OCI-LY7 (cell line): ENCODE data around the gene CYBB. TPM values are rescaled to one million over a fixed set of nuclear protein-coding genes. Genes with fewer than 3 reads are reported as not detected.

Source experiments
- BruUV-seq: library from RNA; stranded (reverse); fragments of 400-500 nt; replicated peaks from 2 replicates; lab custom pipeline; 2021; lab: Mats Ljungman, UMichigan
- CTCF ChIA-PET: fragments of 300-600 bp; sonication (Branson Sonifier 250); formaldehyde crosslinking; loops from one replicate; lab custom pipeline; 2022; ENCODE audit warnings: antibody characterized with exemption; ENCODE audit not compliant: unreplicated experiment; lab: Charles Lee
- POLR2A ChIA-PET: fragments of 300-600 bp; sonication (Branson Sonifier 250); formaldehyde crosslinking; loops from one replicate; lab custom pipeline; 2022; ENCODE audit warnings: antibody characterized with exemption; lab: Charles Lee
- DNase-seq: peaks from one replicate; pipeline ENCODE4 v3.0.0-alpha.2; 2015; ENCODE audit warnings: low spot score
- H2AFZ ChIP-seq: fragments of 200-600 bp; sonication (generic), shearing (Covaris generic); 2 replicates; pipeline ENCODE4 v1.6.1; 2014; ENCODE audit warnings: mild to moderate bottlenecking, antibody characterized with exemption, low read length, moderate library complexity
- H3K27ac ChIP-seq: fragments of 200-600 bp; sonication (generic); 2 replicates; pipeline ENCODE4 v1.5.1; 2014; ENCODE audit warnings: mixed run types, low read depth, mild to moderate bottlenecking, moderate library complexity, low read length, inconsistent platforms; ENCODE audit not compliant: poor library complexity, severe bottlenecking
- H3K36me3 ChIP-seq: fragments of 200-600 bp; sonication (generic); 2 replicates; pipeline ENCODE4 v1.6.1; 2014; ENCODE audit warnings: mild to moderate bottlenecking, antibody characterized with exemption, low read length, moderate library complexity, mixed read lengths; ENCODE audit not compliant: insufficient read depth
- H3K4me1 ChIP-seq: fragments of 200-600 bp; sonication (generic); 2 replicates; pipeline ENCODE4 v1.5.1; 2014; ENCODE audit warnings: mild to moderate bottlenecking, low read length; ENCODE audit not compliant: insufficient read depth, poor library complexity, severe bottlenecking
- H3K4me2 ChIP-seq: fragments of 200-600 bp; sonication (generic); 2 replicates; pipeline ENCODE4 v1.6.1; 2014; ENCODE audit warnings: mild to moderate bottlenecking, low read length
- H3K4me3 ChIP-seq: fragments of 200-600 bp; sonication (generic); 2 replicates; pipeline ENCODE4 v1.5.1; 2014; ENCODE audit warnings: mild to moderate bottlenecking, low read depth, low read length; ENCODE audit not compliant: poor library complexity, severe bottlenecking
- H3K79me2 ChIP-seq: fragments of 200-600 bp; sonication (generic); 2 replicates; pipeline ENCODE4 v1.6.1; 2016; ENCODE audit warnings: low read depth, mild to moderate bottlenecking, low read length, moderate library complexity, mixed read lengths; ENCODE audit not compliant: insufficient read depth
- H3K9me2 ChIP-seq: fragments of 200-600 bp; sonication (generic); 2 replicates; pipeline ENCODE4 v1.6.1; 2016; ENCODE audit warnings: mild to moderate bottlenecking, low read length, mixed read lengths; ENCODE audit not compliant: insufficient read depth
- H3K9me3 ChIP-seq: fragments of 200-600 bp; sonication (generic); 2 replicates; pipeline ENCODE4 v1.6.1; 2014; ENCODE audit warnings: mild to moderate bottlenecking, mixed run types, low read length, mixed read lengths
- H4K20me1 ChIP-seq: fragments of 200-600 bp; sonication (generic); 2 replicates; pipeline ENCODE4 v1.6.1; 2014; ENCODE audit warnings: mild to moderate bottlenecking, antibody characterized with exemption, low read length, moderate library complexity, mixed read lengths; ENCODE audit not compliant: insufficient read depth
- EZH2phosphoT487 ChIP-seq: fragments of 200-600 bp; sonication (generic); IDR thresholded peaks from 2 replicates; pipeline ENCODE4 v1.6.1; 2018; ENCODE audit warnings: low read depth, borderline replicate concordance, mild to moderate bottlenecking, mixed run types, antibody characterized with exemption, low read length, moderate library complexity, mixed read lengths
- intact Hi-C: fragments of 100-400 bp; cut with micrococcal nuclease; formaldehyde crosslinking; loops from one replicate; pipeline ENCODE4 v1.10.0; 2022; ENCODE audit not compliant: unreplicated experiment
- total RNA-seq, 2 experiments: library from RNA; depleted of rRNA in 1 of 2; stranded (reverse); fragments of >200 nt in 1 of 2; shearing (Covaris generic) in 1 of 2; gene quantifications; 2 replicates each; pipeline ENCODE4 v1.2.3, GENCODE V29; 2014 to 2022
- TF ChIP-seq, protein P1 (sequence below): fragments of 200-600 bp; sonication (generic); conservative IDR thresholded peaks from 2 replicates; pipeline ENCODE4 v1.5.1; 2014; ENCODE audit warnings: mild to moderate bottlenecking, antibody characterized with exemption, low read length, moderate library complexity, mixed read lengths

CYBB gene
- total RNA-seq, 2 experiments from 2014 or later, result 25.4 to 38.3 TPM

GRCh38 chrX:37815366-37815765 lies 35.5 kb downstream of the CYBB start:
- no peaks in the 10 kb centered on the region for H3K9me3 ChIP-seq
- peak overlapping the region; percentile 78 for H3K4me2 ChIP-seq
- H3K9me2 ChIP-seq, result no peaks in the 10 kb centered on the region
- ChIA-PET CTCF (interaction anchor here (0.6 to 1.0 kb wide), 3 partner anchors 9 to 52 kb away, joined by 3 read pairs; no protein-coding TSS in a partner anchor), POLR2A (interaction anchor here (0.6 to 2.0 kb wide), 13 partner anchors 8 to 64 kb away, joined by 3 to 15 read pairs (median 4); no protein-coding TSS in a partner anchor)
- H4K20me1 ChIP-seq, result no peaks in the 10 kb centered on the region
- no TSS peak for BruUV-seq
- TF ChIP-seq EZH2phosphoT487, result no peak
- TF ChIP-seq, protein P1, sequence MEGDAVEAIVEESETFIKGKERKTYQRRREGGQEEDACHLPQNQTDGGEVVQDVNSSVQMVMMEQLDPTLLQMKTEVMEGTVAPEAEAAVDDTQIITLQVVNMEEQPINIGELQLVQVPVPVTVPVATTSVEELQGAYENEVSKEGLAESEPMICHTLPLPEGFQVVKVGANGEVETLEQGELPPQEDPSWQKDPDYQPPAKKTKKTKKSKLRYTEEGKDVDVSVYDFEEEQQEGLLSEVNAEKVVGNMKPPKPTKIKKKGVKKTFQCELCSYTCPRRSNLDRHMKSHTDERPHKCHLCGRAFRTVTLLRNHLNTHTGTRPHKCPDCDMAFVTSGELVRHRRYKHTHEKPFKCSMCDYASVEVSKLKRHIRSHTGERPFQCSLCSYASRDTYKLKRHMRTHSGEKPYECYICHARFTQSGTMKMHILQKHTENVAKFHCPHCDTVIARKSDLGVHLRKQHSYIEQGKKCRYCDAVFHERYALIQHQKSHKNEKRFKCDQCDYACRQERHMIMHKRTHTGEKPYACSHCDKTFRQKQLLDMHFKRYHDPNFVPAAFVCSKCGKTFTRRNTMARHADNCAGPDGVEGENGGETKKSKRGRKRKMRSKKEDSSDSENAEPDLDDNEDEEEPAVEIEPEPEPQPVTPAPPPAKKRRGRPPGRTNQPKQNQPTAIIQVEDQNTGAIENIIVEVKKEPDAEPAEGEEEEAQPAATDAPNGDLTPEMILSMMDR, result no peak
- H3K4me3 ChIP-seq, result no peak overlapping the region
- H3K36me3 ChIP-seq, result peaks cover 24% of the 10 kb centered on the region
- DNase-seq, result peak; percentile 14
- no peaks in the 10 kb centered on the region; the same call in 1 of the 2 replicates for H3K79me2 ChIP-seq
- H3K4me1 ChIP-seq, result peaks cover 84% of the 10 kb centered on the region
- H2AFZ ChIP-seq, result no peak overlapping the region
- peak overlapping the region; percentile 100 for H3K27ac ChIP-seq
- intact Hi-C loops, result loop anchor here (5.0 to 10.0 kb wide), 3 partner anchors 33 to 989 kb away; partner anchors contain the start of genes CYBB and MID1IP1

DNA sequence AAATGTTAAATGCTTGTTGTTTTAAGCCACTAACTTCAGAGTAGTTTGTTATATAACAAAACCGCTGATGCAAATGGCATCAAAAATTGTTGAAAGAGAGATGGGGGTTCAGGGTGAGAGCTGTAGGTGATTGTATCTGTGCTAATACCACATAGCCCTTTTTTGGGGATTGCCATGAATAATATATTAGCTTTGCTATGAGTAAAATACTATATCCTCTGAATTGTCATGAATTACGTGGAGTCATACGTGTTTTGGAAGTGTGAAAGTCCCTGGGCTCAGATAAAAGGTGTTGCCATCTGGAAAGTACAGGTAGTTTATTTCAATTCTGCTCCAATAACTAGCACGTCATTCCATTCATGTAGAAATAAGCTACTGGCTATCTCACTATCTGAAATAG lies 36.9 kb downstream of the CYBB start:
- ChIA-PET POLR2A (interaction anchor here (0.8 to 5.3 kb wide), 13 partner anchors 9 to 83 kb away, joined by 3 to 65 read pairs (median 4); partner anchors contain the start of gene CYBB), CTCF (interaction anchor here (0.7 to 1.0 kb wide), 3 partner anchors 9 to 40 kb away, joined by 3 to 5 read pairs (median 5); no protein-coding TSS in a partner anchor)
- intact Hi-C loops, result loop anchor here (5.0 to 10.0 kb wide), 3 partner anchors 34 to 988 kb away; partner anchors contain the start of genes CYBB and MID1IP1
- Histone ChIP-seq H3K9me3 (no peaks in the 10 kb centered on the region), H3K4me1 (peaks cover 96% of the 10 kb centered on the region), H3K79me2 (no peaks in the 10 kb centered on the region; the same call in 1 of the 2 replicates), H3K36me3 (peaks cover 10% of the 10 kb centered on the region), H3K4me3 (peak overlapping the region; percentile 65), H3K27ac (peak overlapping the region; percentile 100), H3K9me2 (no peaks in the 10 kb centered on the region), H3K4me2 (peak overlapping the region; percentile 78), H4K20me1 (no peaks in the 10 kb centered on the region), H2AFZ (peak overlapping the region; percentile 82; the same call in 1 of the 2 replicates)
- TF ChIP-seq, protein P1, result no peak
- no peak for TF ChIP-seq EZH2phosphoT487
- no peak for DNase-seq
- BruUV-seq, result no TSS peak

GRCh38 chrX:37817176-37817575 lies 37.3 kb downstream of the CYBB start:
- ChIA-PET POLR2A (interaction anchor here (0.8 to 5.3 kb wide), 13 partner anchors 8 to 83 kb away, joined by 3 to 65 read pairs (median 4); partner anchors contain the start of gene CYBB), CTCF (interaction anchor here (0.7 to 1.0 kb wide), 3 partner anchors 9 to 40 kb away, joined by 3 to 5 read pairs (median 5); no protein-coding TSS in a partner anchor)
- H3K79me2 ChIP-seq, result no peaks in the 10 kb centered on the region; the same call in 1 of the 2 replicates
- H3K4me3 ChIP-seq, result peak overlapping the region; percentile 65
- peaks cover 96% of the 10 kb centered on the region for H3K4me1 ChIP-seq
- no peaks in the 10 kb centered on the region for H3K9me3 ChIP-seq
- no peaks in the 10 kb centered on the region for H4K20me1 ChIP-seq
- H3K4me2 ChIP-seq, result peak overlapping the region; percentile 78
- BruUV-seq, result TSS peak; percentile 81
- TF ChIP-seq, protein P1, result no peak
- no peak for TF ChIP-seq EZH2phosphoT487
- intact Hi-C loops, result loop anchor here (5.0 to 10.0 kb wide), 3 partner anchors 35 to 988 kb away; partner anchors contain the start of genes CYBB and MID1IP1
- peak; percentile 36 for DNase-seq
- peak overlapping the region; percentile 100 for H3K27ac ChIP-seq
- no peaks in the 10 kb centered on the region for H3K9me2 ChIP-seq
- peaks cover 6% of the 10 kb centered on the region; the same call in 1 of the 2 replicates for H3K36me3 ChIP-seq
- H2AFZ ChIP-seq, result peak overlapping the region; percentile 6; the same call in 1 of the 2 replicates
